ENCODE measurements around the gene KRT26.
"Not testable (repeated sequence)": the region's sequence is repeated elsewhere in the genome, so short reads cannot be mapped to it uniquely, and the experiment has no call there.

The KRT26 gene

GRCh38 chr17:40814657-40815056 is 42.7 kb upstream of the KRT26 start:
- TF ChIP-seq SCRT2 (tag by site-specific recombination; IDR thresholded peaks at IDR 0.05) (0 out of 2 replicates have a peak, but pooled peaks have one; percentile 13), ZNF580 (tag by site-specific recombination; IDR thresholded peaks at IDR 0.05) (0 out of 2 replicates have a peak, but pooled peaks have one; percentile 20), ZNF146 (tag by site-specific recombination; IDR thresholded peaks at IDR 0.05) (peak; percentile 97), ZNF280D (tag by site-specific recombination; IDR thresholded peaks at IDR 0.05) (peak; percentile 57; the same call in 1 of the 2 replicates)
- H3K4me1 ChIP-seq (ENCODE audit: control insufficient read depth, insufficient read depth, low read length); H3K9me3 ChIP-seq (ENCODE audit: control insufficient read depth, insufficient read depth, low read depth, low read length); H3K27ac ChIP-seq (ENCODE audit: extremely low read depth, low read depth, low read length); POLR2A ChIA-PET; H3K4me3 ChIP-seq (ENCODE audit: low read depth, low read length): not testable (repeated sequence)
- H3K36me3 ChIP-seq (ENCODE audit: control insufficient read depth in 2 of 2, insufficient read depth in 1 of 2, low read length in 2 of 2), result peaks cover 0 to 15% of the 10 kb centered on the region in 2 experiments; a peak in 1 of 3 replicates
- CTCF ChIA-PET, result interaction anchor here (0.7 kb wide), 1 partner anchor 835 kb away, joined by 3 read pairs; no protein-coding TSS in a partner anchor

- Histone ChIP-seq H3K36me3 (ENCODE audit: control insufficient read depth in 2 of 2, insufficient read depth in 1 of 2, low read length in 2 of 2) (peaks cover 0 to 15% of the 10 kb centered on the region in 2 experiments; a peak in 1 of 3 replicates), H3K27ac (ENCODE audit: extremely low read depth, low read depth, low read length) (no peak overlapping the region), H3K9me3 (ENCODE audit: control insufficient read depth, insufficient read depth, low read depth, low read length) (no peaks in the 10 kb centered on the region), H3K4me3 (ENCODE audit: low read depth, low read length) (no peak overlapping the region), H3K4me1 (ENCODE audit: control insufficient read depth, insufficient read depth, low read length) (no peaks in the 10 kb centered on the region; the same call in 1 of the 2 replicates)
- ChIA-PET POLR2A (no interaction called here), CTCF (interaction anchor here (0.7 to 1.4 kb wide), 2 partner anchors 836 to 849 kb away, joined by 3 read pairs; no protein-coding TSS in a partner anchor)
- TF ChIP-seq ZFP41 (tag by site-specific recombination; IDR thresholded peaks at IDR 0.05; ENCODE audit: borderline replicate concordance) (no peak), ZNF138 (tag by site-specific recombination; IDR thresholded peaks at IDR 0.05; ENCODE audit: borderline replicate concordance) (no peak)
Measured at GRCh38 chr17:40813804-40814203, 41.8 kb upstream of the KRT26 start.

- no peak overlapping the region for H3K27ac ChIP-seq (ENCODE audit: extremely low read depth, low read depth, low read length)
- no peak overlapping the region for H3K4me3 ChIP-seq (ENCODE audit: low read depth, low read length)
- no peaks in the 10 kb centered on the region; the same call in 1 of the 2 replicates for H3K4me1 ChIP-seq (ENCODE audit: control insufficient read depth, insufficient read depth, low read length)
- ChIA-PET POLR2A (no interaction called here), CTCF (interaction anchor here (0.5 to 1.4 kb wide), 3 partner anchors 736 to 850 kb away, joined by 3 to 4 read pairs (median 3); no protein-coding TSS in a partner anchor)
- H3K9me3 ChIP-seq (ENCODE audit: control insufficient read depth, insufficient read depth, low read depth, low read length), result no peaks in the 10 kb centered on the region
- TF ChIP-seq ZNF624 (tag by site-specific recombination; IDR thresholded peaks at IDR 0.05), result no peak
- no peak for TF ChIP-seq ZNF223 (tag by site-specific recombination; IDR thresholded peaks at IDR 0.05)
- no peak for TF ChIP-seq ZNF211 (tag by site-specific recombination; IDR thresholded peaks at IDR 0.05; ENCODE audit: low read depth)
- TF ChIP-seq ZNF157 (tag by site-specific recombination; IDR thresholded peaks at IDR 0.05), result no peak
- peaks cover 0 to 12% of the 10 kb centered on the region in 2 experiments; a peak in 1 of 3 replicates for H3K36me3 ChIP-seq (ENCODE audit: control insufficient read depth in 2 of 2, insufficient read depth in 1 of 2, low read length in 2 of 2)
Measured at GRCh38 chr17:40812639-40813038, 40.6 kb upstream of the KRT26 start.

- Histone ChIP-seq H3K4me1 (ENCODE audit: control insufficient read depth, insufficient read depth, low read length) (no peaks in the 10 kb centered on the region; the same call in 1 of the 2 replicates), H3K9me3 (ENCODE audit: control insufficient read depth, insufficient read depth, low read depth, low read length) (no peaks in the 10 kb centered on the region), H3K27ac (ENCODE audit: extremely low read depth, low read depth, low read length) (no peak overlapping the region), H3K4me3 (ENCODE audit: low read depth, low read length) (no peak overlapping the region), H3K36me3 (ENCODE audit: control insufficient read depth in 2 of 2, insufficient read depth in 1 of 2, low read length in 2 of 2) (no peaks in the 10 kb centered on the region)
- ChIA-PET POLR2A (interaction anchor here (1.9 kb wide), 1 partner anchor 9 kb away, joined by 9 read pairs; no protein-coding TSS in a partner anchor), CTCF (interaction anchor here (1.0 to 4.2 kb wide), 2 partner anchors 19 to 739 kb away, joined by 3 to 22 read pairs; no protein-coding TSS in a partner anchor)
- TF ChIP-seq INSM2 (tag by site-specific recombination; IDR thresholded peaks at IDR 0.05) (0 out of 2 replicates have a peak, but pooled peaks have one; percentile 32), ZNF560 (tag by site-specific recombination; IDR thresholded peaks at IDR 0.05; ENCODE audit: borderline replicate concordance) (no peak), ZNF777 (tag by site-specific recombination; IDR thresholded peaks at IDR 0.05; ENCODE audit: borderline replicate concordance) (no peak), PRDM1 (tag by site-specific recombination; IDR thresholded peaks at IDR 0.05) (peak; percentile 88), ZNF629 (tag by site-specific recombination; IDR thresholded peaks at IDR 0.05) (0 out of 2 replicates have a peak, but pooled peaks have one; percentile 32), PRDM10 (tag by site-specific recombination; IDR thresholded peaks at IDR 0.05) (no peak), ZNF2 (tag by site-specific recombination; IDR thresholded peaks at IDR 0.05) (no peak)
Measured at GRCh38 chr17:40810494-40810893, 38.5 kb upstream of the KRT26 start.

Measured in HEK293 (cell line).